WERI-Rb-1 (cell line): ENCODE results near the gene HOXB6.

ENCODE experiments used
- DNase-seq: peaks from one replicate; pipeline ENCODE4 v3.0.0-alpha.2; 2020
- H3K27ac ChIP-seq: fragments of 250-450 bp; sonication (Bioruptor Pico); 2 replicates; pipeline ENCODE4 v1.5.1; 2020; ENCODE audit warnings: mild to moderate bottlenecking, moderate library complexity
- H3K27me3 ChIP-seq: fragments of 250-450 bp; sonication (Bioruptor Pico); 2 replicates; pipeline ENCODE4 v1.5.1; 2021; ENCODE audit warnings: mild to moderate bottlenecking, low read depth, moderate library complexity; ENCODE audit not compliant: insufficient read depth, severe bottlenecking
- H3K36me3 ChIP-seq: fragments of 250-450 bp; sonication (Bioruptor Pico); 2 replicates; pipeline ENCODE4 v1.5.1; 2020; ENCODE audit warnings: mild to moderate bottlenecking, moderate library complexity
- H3K4me3 ChIP-seq: 2 replicates; pipeline ENCODE4 v1.5.1; 2011; ENCODE audit warnings: low read depth, mild to moderate bottlenecking, control low read depth, low read length
- H3K9me3 ChIP-seq: fragments of 250-450 bp; sonication (Bioruptor Pico); 2 replicates; pipeline ENCODE4 v1.5.1; 2021; ENCODE audit warnings: mild to moderate bottlenecking, moderate library complexity; ENCODE audit not compliant: severe bottlenecking
- CTCF ChIP-seq: IDR thresholded peaks from 2 replicates; pipeline ENCODE4 v1.5.1; 2011; ENCODE audit warnings: low read depth, mild to moderate bottlenecking, control low read depth, inconsistent platforms, low read length

The HOXB6 gene

GRCh38 chr17:48577946-48578615 lies 26.7 kb downstream of the HOXB6 start, which contains the start of gene HOXB4:
TSS of gene HOXB4 (minus strand) at chr17:48578350. CDS start at chr17:48578319, 31 bp downstream.
- DNase-seq = peak; percentile 70
- peak within 1 kb of the TSS; percentile 44 for H3K4me3 ChIP-seq
- H3K36me3 ChIP-seq = no peaks in the 10 kb centered on the region
- TF ChIP-seq CTCF = no peak
- H3K27me3 ChIP-seq = peaks cover 93% of the 10 kb centered on the region
- H3K27ac ChIP-seq = no peak within 1 kb of the TSS
- peaks cover 14% of the 10 kb centered on the region for H3K9me3 ChIP-seq

- Histone ChIP-seq H3K36me3 (no peaks in the 10 kb centered on the region), H3K9me3 (peaks cover 14% of the 10 kb centered on the region), H3K4me3 (peak overlapping the region; percentile 8), H3K27me3 (peaks cover 93% of the 10 kb centered on the region), H3K27ac (no peak overlapping the region)
- TF ChIP-seq CTCF = no peak
- DNase-seq = no peak
Observed at GRCh38 chr17:48577330-48577945, 27.3 kb downstream of the HOXB6 start.

- Histone ChIP-seq H3K36me3 (no peaks in the 10 kb centered on the region), H3K9me3 (peaks cover 9% of the 10 kb centered on the region), H3K27ac (no peak overlapping the region), H3K4me3 (no peak overlapping the region), H3K27me3 (peaks cover 93% of the 10 kb centered on the region)
- no peak for DNase-seq
- TF ChIP-seq CTCF = no peak
Observed at GRCh38 chr17:48576479-48577309, 28.1 kb downstream of the HOXB6 start.

- TF ChIP-seq CTCF = no peak
- H3K36me3 ChIP-seq = no peaks in the 10 kb centered on the region
- H3K27ac ChIP-seq = no peak overlapping the region
Observed at GRCh38 chr17:48575673-48576478, 28.9 kb downstream of the HOXB6 start.

GRCh38 chr17:48575066-48575582 lies 29.7 kb downstream of the HOXB6 start:
- H3K27me3 ChIP-seq = peaks cover 93% of the 10 kb centered on the region
- no peak overlapping the region for H3K27ac ChIP-seq
- TF ChIP-seq CTCF = no peak
- no peak overlapping the region for H3K4me3 ChIP-seq
- H3K36me3 ChIP-seq = no peaks in the 10 kb centered on the region
- peaks cover 4% of the 10 kb centered on the region for H3K9me3 ChIP-seq
- DNase-seq = no peak

More at GRCh38 chr17:48575673-48576478, 28.9 kb downstream of the HOXB6 start:
- Histone ChIP-seq H3K9me3 (peaks cover 4% of the 10 kb centered on the region), H3K4me3 (no peak overlapping the region), H3K27me3 (peaks cover 93% of the 10 kb centered on the region)
- DNase-seq = no peak
